ENCODE data around the gene TANGO2. TPM values are rescaled to one million over a fixed set of nuclear protein-coding genes. Genes with fewer than 3 reads are reported as not detected.
A peak's percentile ranks its signal among the peaks of the same experiment; 100 is the strongest.

The TANGO2 gene
- total and polyA plus RNA-seq, 10 of the 15 experiments (the other 5 are each of a cell fraction or from before 2014, with no cell fraction given): 4.0 to 24.8 (median 20.9) TPM

DNA sequence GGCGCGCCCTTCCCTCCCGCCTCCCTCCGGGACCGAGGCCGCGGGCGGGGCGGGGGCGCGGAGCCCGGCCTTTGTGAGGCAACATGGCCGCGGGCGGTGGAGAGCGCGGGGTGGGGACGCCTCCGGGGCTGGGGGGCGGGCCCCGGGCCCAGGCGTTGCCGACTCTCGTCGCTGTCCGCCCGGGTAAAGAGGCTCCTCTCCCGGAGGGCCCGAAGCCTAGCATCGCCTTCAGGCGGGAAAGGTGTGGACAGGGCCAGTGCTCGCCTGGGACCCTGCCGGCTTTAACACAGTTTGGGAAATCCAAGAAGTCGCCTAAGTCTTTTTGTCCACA lies 59.5 kb downstream of the TANGO2 start (continued):
- TF ChIP-seq TAF1 (IDR thresholded peaks at IDR 0.05; ENCODE audit: borderline replicate concordance, low read depth, low read length) (no peak), CHD2 (IDR thresholded peaks at IDR 0.05; ENCODE audit: borderline replicate concordance, low read depth, low read length) (no peak), EGR1 (IDR thresholded peaks at IDR 0.05; ENCODE audit: borderline replicate concordance in 1 of 2, low read depth in 2 of 2, low read length in 2 of 2) (peak in 1 of 2 experiments; percentile 49; a peak in 1 of 3 replicates), GATAD2B (conservative IDR thresholded peaks at IDR 0.05; ENCODE audit: low read depth) (no peak), TCF7 (IDR thresholded peaks at IDR 0.05; ENCODE audit: borderline replicate concordance) (no peak), SRF (IDR thresholded peaks at IDR 0.05; ENCODE audit: low read depth in 2 of 2, low read length in 2 of 2) (no peak), RCOR1 (conservative IDR thresholded peaks at IDR 0.05; ENCODE audit: low read depth, low read length) (no peak), EED (IDR thresholded peaks at IDR 0.05; ENCODE audit: low read depth) (no peak), PAX8 (IDR thresholded peaks at IDR 0.05) (no peak), SMC3 (IDR thresholded peaks at IDR 0.05; ENCODE audit: borderline replicate concordance, low read length) (no peak), RB1 (IDR thresholded peaks at IDR 0.05; ENCODE audit: borderline replicate concordance) (no peak), CHD4 (IDR thresholded peaks at IDR 0.05) (no peak), SUPT20H (IDR thresholded peaks at IDR 0.05; ENCODE audit: borderline replicate concordance, control insufficient read depth, low read depth, low read length) (no peak), NBN (IDR thresholded peaks at IDR 0.05) (no peak), MEF2A (IDR thresholded peaks at IDR 0.05; ENCODE audit: insufficient read depth, low read depth, low read length) (no peak), NFYA (IDR thresholded peaks at IDR 0.05; ENCODE audit: borderline replicate concordance, low read depth, low read length) (no peak), DPF2 (IDR thresholded peaks at IDR 0.05) (no peak), STAT1 (conservative IDR thresholded peaks at IDR 0.05) (no peak)
- TF ChIP-seq, protein P1, sequence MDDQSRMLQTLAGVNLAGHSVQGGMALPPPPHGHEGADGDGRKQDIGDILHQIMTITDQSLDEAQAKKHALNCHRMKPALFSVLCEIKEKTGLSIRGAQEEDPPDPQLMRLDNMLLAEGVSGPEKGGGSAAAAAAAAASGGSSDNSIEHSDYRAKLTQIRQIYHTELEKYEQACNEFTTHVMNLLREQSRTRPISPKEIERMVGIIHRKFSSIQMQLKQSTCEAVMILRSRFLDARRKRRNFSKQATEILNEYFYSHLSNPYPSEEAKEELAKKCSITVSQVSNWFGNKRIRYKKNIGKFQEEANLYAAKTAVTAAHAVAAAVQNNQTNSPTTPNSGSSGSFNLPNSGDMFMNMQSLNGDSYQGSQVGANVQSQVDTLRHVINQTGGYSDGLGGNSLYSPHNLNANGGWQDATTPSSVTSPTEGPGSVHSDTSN (IDR thresholded peaks at IDR 0.05; ENCODE audit: insufficient replicate concordance, low read depth, low read length): no peak
